Stimulated activated CD4-positive, alpha-beta T cell treated with anti-CD3 and anti-CD28 coated beads, Interleukin-15, amount 100 ng/mL, for 1 hour (primary cell): Measurements from ENCODE around the gene FUT6.
"Not testable (repeated sequence)": the region's sequence is repeated elsewhere in the genome, so short reads cannot be mapped to it uniquely, and the experiment has no call there.

Experiments
- DNase-seq, 2 donors: peaks; one replicate each; pipeline ENCODE4 v3.0.0-alpha.2; 2020; ENCODE audit warnings: low read depth in 1 of 2, low spot score in 1 of 2

Gene FUT6, protein sequence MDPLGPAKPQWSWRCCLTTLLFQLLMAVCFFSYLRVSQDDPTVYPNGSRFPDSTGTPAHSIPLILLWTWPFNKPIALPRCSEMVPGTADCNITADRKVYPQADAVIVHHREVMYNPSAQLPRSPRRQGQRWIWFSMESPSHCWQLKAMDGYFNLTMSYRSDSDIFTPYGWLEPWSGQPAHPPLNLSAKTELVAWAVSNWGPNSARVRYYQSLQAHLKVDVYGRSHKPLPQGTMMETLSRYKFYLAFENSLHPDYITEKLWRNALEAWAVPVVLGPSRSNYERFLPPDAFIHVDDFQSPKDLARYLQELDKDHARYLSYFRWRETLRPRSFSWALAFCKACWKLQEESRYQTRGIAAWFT

DNA sequence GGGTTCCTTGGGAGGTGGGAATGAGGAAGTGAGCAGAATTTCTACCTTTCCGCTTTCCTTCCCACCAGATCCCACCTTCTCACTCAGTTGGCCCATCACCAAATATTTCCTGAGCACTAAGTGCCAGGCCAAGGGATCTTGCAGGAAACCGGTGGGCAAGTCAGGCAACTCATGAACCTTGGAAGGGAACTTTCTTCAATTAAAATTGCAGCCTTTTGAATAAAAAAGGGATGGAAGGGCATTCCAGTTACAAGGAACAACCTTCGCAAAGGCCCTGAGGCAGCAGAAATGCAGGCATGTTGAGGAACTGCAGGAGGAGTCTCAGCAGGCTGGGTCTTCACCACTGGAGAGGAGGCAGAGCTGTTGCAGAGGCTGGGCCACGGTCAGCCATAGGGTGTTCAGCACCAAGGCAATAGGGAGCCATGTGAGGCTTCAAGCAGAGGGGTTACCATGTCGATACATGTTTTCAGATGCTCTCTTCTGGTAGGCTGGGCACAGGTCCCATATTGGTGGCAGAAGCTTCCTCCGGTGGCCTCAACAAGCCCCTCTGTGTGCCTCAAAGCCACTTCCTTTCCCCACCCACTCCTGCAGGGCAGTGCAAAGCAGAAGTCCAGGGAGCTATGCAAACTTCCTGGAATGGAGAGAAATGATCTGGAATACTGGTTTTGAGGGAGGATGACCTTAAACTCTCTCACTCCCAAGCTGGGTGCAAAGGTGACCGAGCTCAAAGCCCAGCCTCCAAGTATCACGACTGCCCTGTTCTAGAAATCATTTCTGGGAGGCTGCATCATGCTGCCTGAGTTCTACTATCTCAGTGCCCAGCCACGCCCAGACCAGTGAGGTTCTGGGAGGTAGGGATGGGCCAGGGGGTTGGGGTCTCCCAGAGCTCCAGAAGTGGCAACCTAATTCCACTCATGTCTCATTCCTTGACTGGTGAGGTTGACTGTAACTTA lies at the start of gene FUT6:
TSS of gene FUT6 (minus strand) at position 638 of the 953 bp plus-strand sequence. CDS start 7,135 bp downstream, outside the sequence.
- no peak for DNase-seq

DNA sequence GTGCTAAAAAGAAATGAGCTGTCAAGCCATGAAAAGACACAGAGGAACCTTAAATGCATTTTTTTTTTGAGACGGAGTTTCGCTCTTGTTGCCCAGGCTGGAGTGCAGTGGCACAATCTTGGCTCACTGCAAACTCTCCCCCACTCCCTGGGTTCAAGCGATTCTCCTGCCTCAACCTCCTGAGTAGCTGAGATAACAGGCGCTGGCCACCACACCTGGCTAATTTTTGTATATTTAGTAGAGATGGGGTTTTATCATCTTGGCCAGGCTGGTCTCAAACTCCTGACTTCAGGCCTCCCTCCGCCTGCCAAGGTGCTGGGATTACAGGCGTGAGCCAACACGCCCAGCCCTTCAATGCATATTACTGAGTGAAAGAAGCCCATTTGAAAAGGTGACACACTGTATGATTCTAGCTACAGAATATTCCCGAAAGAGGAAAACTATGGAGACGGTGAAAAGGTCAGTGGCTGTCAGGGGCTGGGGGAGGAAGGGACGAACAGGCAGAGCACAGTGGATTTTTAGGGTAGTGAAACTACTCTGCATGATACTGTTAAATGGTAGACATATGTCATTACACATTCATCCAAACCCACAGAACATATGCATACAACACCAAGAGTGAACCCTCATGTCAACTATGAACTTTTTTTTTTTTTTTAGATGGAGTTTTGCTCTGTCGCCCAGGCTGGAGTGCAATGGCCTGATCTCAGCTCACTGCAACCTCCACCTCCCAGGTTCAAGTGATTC lies 44.7 kb upstream of the FUT6 start:
- DNase-seq = not testable (repeated sequence)

DNA sequence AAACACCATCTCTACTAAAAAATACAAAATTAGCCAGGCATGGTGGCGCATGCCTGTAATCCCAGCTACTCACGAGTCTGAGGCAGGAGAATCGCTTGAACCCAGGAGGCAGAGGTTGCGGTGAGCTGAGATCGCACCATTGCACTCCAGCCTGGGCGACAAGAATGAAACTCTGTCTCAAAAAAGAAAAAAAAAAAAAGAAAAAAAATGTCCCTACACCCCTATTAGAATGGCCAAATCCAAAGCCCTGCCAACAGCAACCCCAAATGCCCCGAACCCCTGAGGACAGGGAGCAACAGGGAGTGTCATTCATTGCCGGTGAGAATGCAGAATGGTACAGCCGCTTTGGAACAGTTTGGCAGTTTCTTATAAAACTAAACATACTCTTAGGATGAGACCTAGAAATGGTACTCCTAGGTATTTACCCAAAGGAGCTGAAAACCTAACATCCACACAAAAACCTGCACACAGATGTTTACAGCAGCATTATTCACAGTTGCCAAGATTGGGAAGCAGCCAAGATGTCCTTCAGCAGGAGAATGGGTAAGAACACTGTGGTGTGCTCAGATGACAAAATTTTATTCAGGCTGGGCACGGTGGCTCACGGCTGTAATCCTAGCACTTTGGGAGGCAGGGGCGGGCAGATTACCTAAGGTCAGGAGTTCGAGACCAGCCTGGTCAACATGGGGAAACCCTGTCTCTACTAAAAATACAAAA lies 43.8 kb upstream of the FUT6 start:
- not testable (repeated sequence) for DNase-seq

DNA sequence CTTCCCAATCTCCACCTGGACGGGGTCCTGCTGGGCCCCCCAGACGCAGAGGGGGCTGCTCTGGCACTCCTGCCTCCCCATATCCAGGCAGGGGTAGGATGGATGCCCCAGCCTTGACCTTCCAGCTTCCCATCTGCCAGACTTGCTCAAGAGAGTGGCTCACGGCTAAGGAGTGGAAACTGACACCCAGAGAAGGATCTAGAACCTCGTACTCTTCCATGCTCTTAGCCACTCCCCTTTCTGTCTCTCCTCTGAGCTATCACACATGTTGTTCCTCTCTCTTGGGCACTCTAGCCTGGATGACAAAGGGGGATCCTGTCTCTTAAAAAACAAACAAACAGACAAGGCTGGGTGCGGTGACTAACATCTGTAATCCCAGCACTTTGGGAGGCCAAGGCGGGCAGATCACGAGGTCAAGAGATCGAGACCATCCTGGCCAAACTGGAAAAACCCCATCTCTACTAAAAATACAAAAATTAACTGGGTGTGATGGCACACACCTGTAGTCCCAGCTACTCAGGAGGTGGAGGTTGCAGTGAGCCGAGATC lies 43.0 kb upstream of the FUT6 start:
- no peak for DNase-seq

DNA sequence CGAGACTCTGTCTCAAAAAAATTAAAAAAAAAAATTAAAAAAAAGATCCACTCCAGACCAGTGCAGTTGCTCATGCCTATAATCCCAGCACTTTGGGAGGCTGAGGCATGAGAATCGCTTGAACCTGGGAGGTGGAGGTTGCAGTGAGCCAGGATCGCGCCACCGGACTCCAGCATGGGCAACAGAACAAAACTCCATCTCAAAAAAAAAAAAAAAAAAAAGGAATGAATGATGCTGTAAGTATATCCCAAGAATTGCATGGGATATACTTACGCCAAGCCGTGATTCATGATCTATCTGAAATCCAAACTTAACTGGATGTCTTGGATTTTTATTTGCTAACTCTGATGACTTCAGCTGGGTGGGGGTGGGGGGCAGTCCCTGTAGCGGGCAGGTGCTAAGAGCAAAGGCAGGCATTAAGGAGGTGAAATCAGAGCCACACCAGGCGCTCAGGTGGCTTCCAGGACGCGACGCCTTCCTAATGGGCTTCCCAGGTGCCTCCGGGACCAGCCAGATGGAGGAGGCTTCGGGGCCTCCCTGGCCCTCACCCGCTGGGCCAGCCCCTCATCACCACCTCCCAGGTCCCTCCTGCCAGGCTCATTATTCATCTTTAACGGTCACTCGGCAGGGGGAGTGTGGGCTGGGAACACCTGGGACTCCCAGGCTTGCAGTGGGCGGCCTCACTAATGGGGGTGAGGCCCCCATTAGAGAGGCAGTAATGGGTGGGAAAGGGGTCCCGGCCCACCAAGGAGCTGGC lies 42.2 kb upstream of the FUT6 start:
- DNase-seq = no peak

DNA sequence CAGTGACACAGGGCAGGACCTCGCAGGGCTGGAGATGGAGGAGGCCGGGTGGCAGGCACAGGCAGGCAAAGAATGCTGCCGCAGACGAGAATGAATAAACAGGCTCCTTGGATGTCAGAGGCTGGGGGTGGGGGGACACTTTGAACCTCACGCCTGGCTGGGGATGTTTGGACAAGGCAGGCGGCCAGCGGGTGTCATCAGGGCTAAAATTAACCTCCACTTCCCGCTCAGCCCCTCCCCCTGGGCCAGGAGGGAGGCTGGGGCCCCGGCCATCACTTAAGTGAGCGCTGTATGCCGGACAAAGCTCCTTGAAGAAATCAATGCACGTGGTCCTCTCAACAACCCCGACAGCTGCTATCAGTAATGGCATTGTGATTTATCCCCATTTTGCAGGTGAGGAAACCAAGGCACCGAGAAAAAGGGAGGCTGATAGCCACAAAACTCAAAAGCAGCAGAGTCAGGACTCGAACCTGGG lies 41.1 kb upstream of the FUT6 start:
- DNase-seq = no peak

DNA sequence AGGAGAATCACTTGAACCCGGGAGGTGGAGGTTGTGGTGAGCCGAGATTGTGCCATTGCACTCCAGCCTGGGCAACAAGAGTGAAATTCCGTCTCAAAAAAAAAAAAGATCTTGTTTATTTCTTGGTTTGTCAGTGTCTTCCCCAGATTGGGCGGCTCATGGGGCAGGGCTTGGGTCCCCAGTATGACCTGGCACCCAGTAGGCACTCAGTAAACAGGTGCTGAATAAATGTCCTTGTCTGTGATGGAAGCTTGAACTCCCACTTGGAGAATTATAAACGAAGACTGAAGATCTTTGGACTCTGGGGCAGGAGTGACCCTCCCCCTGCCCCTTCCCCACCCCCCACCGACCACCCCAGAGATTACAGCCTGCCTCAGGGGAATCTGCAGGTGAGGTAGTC lies 40.7 kb upstream of the FUT6 start:
- DNase-seq = no peak

DNA sequence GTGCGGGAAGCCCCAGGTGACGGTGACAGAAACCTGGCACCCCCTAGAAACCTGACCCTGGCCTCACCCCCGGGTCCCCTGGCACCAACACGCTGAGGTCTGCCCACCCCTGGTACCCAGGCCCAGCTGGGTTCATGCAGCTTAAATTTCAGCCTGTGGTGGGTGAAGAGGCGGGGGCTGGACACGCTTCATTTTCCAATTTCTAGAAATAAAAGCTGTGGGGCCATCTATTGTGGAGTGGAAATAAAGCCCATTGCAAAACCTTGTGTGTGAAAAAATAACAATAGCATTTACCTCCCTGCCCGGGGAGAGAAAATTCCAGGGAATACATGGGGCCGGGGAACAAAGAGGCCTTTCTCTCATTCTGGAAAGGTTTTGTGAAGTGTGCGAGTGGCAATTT lies 38.4 kb upstream of the FUT6 start:
- no peak for DNase-seq

DNA sequence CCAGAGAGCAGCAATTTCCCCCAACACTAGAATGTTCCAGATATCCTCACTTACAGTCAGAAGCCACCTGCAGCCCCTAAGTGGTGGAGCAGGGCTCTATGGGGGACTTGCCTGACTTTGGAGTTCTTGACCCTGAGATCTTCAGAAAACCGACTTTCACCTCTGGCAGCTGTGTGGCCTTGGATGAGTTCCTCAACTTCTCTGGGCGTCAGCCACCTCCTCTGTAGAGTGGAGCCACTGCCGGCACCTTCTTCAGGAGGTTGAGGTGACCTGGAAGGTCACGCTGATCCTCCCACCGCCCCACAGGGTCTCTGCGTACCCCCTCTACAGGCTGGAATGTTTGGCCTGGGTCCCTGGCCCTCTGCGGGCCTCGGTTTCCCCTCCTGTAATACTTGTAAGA lies 37.9 kb upstream of the FUT6 start:
- no peak for DNase-seq

DNA sequence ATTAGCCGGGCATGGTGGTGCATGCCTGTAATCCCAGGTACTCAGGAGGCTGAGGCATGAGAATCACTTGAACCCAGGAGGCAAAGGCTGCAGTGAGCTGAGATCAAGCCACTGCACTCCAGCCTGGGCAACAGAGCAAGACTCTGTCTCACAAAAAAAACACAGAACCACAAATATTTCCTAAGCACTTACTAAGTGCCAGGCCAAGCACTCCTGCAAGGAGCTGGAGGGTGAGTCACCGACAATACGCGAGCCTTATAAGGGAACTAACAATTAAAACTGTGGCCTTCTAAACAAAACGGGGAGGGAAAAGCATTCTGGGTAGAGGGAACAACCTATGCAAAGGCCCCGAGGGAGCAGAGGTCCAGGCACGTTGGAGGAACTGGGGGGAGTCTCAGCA lies 35.0 kb upstream of the FUT6 start:
- not testable (repeated sequence) for DNase-seq

DNA sequence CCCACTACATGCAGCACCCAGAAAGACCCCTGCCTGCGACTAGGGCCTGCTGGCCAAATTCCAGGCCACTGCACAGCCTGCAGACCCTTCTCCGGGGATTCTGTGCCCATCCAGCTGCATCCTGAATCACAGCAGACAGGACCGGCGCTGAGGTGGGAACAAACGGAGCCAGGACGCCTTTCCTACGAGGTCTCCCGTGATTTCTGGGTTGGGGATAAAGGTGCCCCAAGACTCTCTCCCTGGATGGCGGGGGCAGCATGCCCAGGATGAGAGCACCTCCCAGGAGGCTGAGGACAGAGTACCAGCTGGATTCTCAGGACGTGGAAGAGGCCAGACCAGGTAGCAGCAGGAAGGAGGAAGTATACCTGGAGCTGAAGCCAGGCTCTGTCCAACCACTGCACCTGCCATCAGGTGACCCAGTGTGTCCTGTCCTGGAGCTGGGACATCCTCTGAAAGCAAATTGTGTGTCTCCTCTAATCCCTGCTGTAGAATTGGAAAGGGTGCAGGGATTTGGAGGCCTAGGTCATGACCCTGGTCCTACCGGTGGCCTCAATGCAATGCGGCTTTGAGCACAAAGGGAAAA lies 34.2 kb upstream of the FUT6 start:
- DNase-seq = no peak

DNA sequence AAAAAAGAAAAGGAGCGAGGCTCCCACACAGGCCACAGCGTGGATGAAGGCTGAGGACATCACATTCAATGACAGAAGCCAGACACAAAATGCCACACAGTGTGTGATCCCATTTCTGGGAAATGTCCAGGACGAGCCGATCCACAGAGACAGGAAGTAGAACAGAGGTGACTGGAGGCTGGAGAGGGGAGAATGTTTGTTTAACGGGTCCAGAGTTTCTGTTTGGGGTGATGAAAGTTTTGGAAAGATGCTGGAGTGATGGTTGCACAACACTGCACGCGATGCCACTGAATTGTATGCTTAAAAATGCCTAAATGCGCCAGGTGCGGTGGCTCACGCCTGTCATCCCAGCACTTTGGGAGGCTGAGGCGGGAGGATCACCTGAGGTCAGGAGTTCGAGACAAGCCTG lies 31.5 kb upstream of the FUT6 start:
- no peak for DNase-seq

DNA sequence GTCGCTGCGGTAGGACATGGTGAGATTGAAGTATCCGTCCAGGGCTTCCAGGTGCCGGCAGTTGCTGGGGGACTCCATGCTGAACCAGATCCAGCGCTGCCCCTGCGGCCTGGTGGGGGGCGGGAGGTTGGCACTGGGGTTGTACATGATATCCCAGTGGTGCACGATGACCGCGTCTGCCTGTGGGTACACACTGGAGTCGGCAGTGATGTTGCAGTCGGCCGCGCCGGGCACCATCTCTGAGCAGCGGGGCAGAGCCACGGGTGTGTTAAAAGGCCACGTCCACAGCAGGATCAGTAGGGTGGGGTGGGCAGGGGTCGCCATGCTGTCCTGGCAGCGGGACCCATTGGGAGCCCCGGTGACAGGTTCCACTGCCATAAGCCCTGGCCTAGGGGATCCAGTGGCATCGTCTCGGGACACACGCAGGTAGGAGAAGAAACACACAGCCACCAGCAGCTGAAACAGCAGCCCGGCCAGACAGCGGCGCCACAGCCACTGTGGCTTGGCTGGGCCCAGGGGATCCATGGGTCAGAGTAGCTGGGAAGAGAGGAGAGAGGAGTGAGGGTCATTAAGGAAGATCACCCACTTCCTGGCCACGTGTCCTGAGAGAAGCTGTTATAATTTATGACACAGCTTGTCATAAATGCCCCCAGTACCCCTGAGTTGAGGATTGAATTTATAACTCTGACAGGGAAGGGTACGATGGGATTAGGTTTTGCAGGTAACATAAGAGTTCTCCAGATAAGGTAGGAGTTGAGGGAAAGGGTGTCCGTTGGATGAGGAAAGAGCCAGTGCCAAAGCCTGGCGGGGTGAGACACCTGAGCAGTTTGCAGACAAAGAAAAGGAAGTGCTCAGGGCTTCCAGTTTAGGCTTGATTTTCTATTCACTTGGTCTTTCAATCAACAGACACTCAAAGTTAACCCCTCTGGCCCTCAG lies 28.0 kb upstream of the FUT6 start:
- no peak for DNase-seq

DNA sequence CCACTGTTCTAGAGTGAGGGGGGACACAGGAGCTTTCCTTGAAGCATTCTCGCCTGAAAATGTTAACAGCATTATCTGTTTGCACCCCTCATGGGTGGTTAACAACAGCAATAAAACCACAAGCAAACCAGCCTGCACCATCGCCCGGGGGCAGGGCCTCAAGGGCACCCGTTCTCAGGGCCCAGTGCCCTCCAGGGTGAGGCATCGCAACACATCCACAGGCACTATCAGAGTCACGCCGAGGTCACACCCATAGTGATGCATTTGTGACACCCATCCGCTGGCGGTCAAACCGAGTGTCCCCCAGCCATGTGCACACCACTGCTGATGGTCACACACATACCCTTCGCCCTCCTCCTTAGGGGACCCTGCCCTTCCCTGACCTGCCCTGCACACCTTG lies 26.3 kb upstream of the FUT6 start:
- no peak for DNase-seq

DNA sequence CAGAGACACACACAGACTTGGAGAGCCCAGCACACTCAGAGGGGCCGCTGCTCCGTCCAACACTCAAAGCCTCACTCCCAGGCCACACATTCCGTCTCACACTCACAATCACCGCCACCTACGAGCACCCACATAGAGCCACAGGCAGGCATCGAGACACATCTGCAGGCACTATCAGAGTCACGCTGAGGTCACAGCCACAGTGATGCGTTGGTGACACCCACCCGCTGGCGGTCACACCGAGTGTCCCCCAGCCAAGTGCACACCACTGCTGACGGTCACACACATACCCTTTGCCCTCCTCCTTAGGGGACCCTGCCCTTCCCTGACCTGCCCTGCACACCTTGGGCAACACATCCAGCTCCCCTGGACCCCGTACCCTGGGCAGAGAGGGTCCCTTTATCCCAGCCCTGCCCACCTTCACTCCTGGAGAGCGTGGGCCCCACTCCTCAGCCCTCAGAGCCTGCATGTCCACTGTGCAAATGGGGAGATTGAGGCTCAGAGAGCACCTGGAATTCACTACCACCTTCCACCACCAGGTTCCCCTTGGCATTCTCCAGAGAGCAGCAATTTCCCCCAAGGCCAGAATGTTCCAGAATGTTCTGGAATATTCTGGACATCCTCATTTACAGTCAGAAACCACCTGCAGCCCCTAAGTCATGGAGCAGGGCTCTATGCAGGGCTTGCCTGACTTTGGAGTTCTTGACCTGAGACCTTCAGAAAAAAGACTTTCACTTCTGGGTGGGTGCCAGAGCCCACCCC lies 25.4 kb upstream of the FUT6 start:
- DNase-seq = no peak

DNA sequence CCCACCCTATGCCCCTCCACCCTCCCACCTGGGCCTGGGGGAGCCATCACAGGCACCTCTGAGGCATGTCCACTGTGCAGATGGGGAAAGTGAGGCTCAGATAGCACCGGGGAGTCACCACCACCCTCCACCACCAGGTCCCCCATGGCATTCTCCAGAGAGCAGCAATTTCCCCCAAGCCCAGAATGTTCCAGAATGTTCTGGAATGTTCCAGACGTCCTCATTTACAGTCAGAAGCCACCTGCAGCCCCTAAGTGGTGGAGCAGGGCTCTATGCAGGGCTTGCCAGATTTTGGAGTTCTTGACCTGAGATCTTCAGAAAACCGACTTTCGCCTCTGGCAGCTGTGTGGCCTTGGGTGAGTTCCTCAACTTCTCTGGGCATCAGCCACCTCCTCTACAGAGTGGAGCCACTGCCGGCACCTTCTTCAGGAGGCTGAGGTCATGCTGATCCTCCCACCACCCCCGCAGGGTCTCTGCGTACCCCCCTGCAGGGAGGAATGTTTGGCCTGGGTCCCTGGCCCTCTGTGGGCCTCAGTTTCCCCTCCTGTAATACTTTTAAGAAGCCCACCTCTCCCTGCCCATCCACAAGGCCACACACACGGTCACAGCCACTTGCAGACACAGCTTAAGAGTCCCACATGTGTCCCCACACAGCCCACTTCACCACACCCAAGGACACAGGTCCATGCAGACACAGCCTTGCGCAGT lies 24.7 kb upstream of the FUT6 start:
- no peak for DNase-seq
